ENCODE measurements around the gene MAD1L1. TPM values are rescaled to one million over a fixed set of nuclear protein-coding genes. Genes with fewer than 3 reads are reported as not detected.

MAD1L1 gene
- total RNA-seq, 1 experiment from 2014 or later: 38.5 TPM

- Histone ChIP-seq H3K79me2 (ENCODE audit: insufficient read depth, low read length) (no peaks in the 10 kb centered on the region), H3K4me1 (ENCODE audit: control insufficient read depth in 1 of 2, insufficient read depth in 2 of 2, low read length in 2 of 2) (no peaks in the 10 kb centered on the region), H3K9ac (ENCODE audit: low read length) (no peak overlapping the region), H4K20me1 (ENCODE audit: insufficient read depth) (no peaks in the 10 kb centered on the region), H3K27me3 (ENCODE audit: insufficient read depth, low read length) (no peaks in the 10 kb centered on the region), H2AFZ (ENCODE audit: low read depth, low read length, poor library complexity, severe bottlenecking) (no peak overlapping the region), H3K9me2 (ENCODE audit: insufficient read depth) (no peaks in the 10 kb centered on the region), H3K4me2 (ENCODE audit: low read length) (no peak overlapping the region), H3K27ac (ENCODE audit: low read depth, low read length) (no peak overlapping the region), H3K9me3 (ENCODE audit: control insufficient read depth in 1 of 2, insufficient read depth in 1 of 2, low read depth in 1 of 2, low read length in 2 of 2) (no peaks in the 10 kb centered on the region), H3K4me3 (replicated peaks in 1 of 2; ENCODE audit: low read depth in 1 of 2, low read length in 2 of 2) (no peak overlapping the region), H3K36me3 (ENCODE audit: control insufficient read depth in 1 of 2, insufficient read depth in 2 of 2, low read length in 2 of 2) (no peaks in the 10 kb centered on the region)
- DNase-seq (ENCODE audit: low read depth, low spot score) (no peak), ATAC-seq (no peak)
- POLR2A ChIA-PET: no interaction called here
- BruUV-seq (replicated peaks): no TSS peak
- TF ChIP-seq ELF1 (IDR thresholded peaks at IDR 0.05; ENCODE audit: borderline replicate concordance, low read depth) (no peak), EGR1 (IDR thresholded peaks at IDR 0.05; ENCODE audit: low read depth) (no peak), POLR2AphosphoS5 (IDR thresholded peaks at IDR 0.05; ENCODE audit: low read depth, low read length) (no peak)
- intact Hi-C loops (cut with micrococcal nuclease): no loop called here
- RAD21 ChIA-PET (ENCODE audit: low non-redundant PET in 1 of 2, low total read pairs in 2 of 2, uncharacterized antibody in 2 of 2, unreplicated experiment in 2 of 2): no interaction called here
- CTCF ChIA-PET: no interaction called here
Observed at GRCh38 chr7:2038931-2039728, 193.6 kb downstream of the MAD1L1 start.

- no peak overlapping the region for H3K9ac ChIP-seq (ENCODE audit: low read length)
- H3K4me3 ChIP-seq (replicated peaks in 1 of 2; ENCODE audit: low read depth in 1 of 2, low read length in 2 of 2): no peak overlapping the region
- intact Hi-C loops (cut with micrococcal nuclease): no loop called here
- H3K27ac ChIP-seq (ENCODE audit: low read depth, low read length): no peak overlapping the region
- ChIA-PET POLR2A (no interaction called here), CTCF (no interaction called here), RAD21 (ENCODE audit: low non-redundant PET in 1 of 2, low total read pairs in 2 of 2, uncharacterized antibody in 2 of 2, unreplicated experiment in 2 of 2) (no interaction called here)
- H4K20me1 ChIP-seq (ENCODE audit: insufficient read depth): no peaks in the 10 kb centered on the region
- ATAC-seq (no peak), DNase-seq (ENCODE audit: low read depth, low spot score) (no peak)
- H2AFZ ChIP-seq (ENCODE audit: low read depth, low read length, poor library complexity, severe bottlenecking): no peak overlapping the region
- H3K4me2 ChIP-seq (ENCODE audit: low read length): no peak overlapping the region
- no TSS peak for BruUV-seq (replicated peaks)
- no peaks in the 10 kb centered on the region for H3K79me2 ChIP-seq (ENCODE audit: insufficient read depth, low read length)
- no peaks in the 10 kb centered on the region for H3K4me1 ChIP-seq (ENCODE audit: control insufficient read depth in 1 of 2, insufficient read depth in 2 of 2, low read length in 2 of 2)
- no peak for TF ChIP-seq POLR2A (IDR thresholded peaks at IDR 0.05; ENCODE audit: borderline replicate concordance, extremely low read depth, insufficient read depth, insufficient read length)
- TF ChIP-seq ZNF274 (IDR thresholded peaks at IDR 0.05; ENCODE audit: low read depth, low read length): no peak
- no peak for TF ChIP-seq JUND (IDR thresholded peaks at IDR 0.05)
- TF ChIP-seq MAX (IDR thresholded peaks at IDR 0.05): no peak
- no peak for TF ChIP-seq EGR1 (IDR thresholded peaks at IDR 0.05; ENCODE audit: low read depth)
- no peak for TF ChIP-seq EZH2 (IDR thresholded peaks at IDR 0.05)
- TF ChIP-seq ZFX (IDR thresholded peaks at IDR 0.05): no peak
- no peak for TF ChIP-seq CTCF (IDR thresholded peaks at IDR 0.05 in 2 of 3, conservative IDR thresholded peaks at IDR 0.05 in 1 of 3; ENCODE audit: borderline replicate concordance in 1 of 3, insufficient read depth in 1 of 3, low read depth in 2 of 3, low read length in 2 of 3)
- TF ChIP-seq SP1 (IDR thresholded peaks at IDR 0.05; ENCODE audit: low read depth): no peak
- TF ChIP-seq FOSL1 (IDR thresholded peaks at IDR 0.05; ENCODE audit: low read depth): no peak
- TF ChIP-seq CEBPB (IDR thresholded peaks at IDR 0.05; ENCODE audit: low read depth): no peak
- TF ChIP-seq EZH2phosphoT487 (IDR thresholded peaks at IDR 0.05; ENCODE audit: borderline replicate concordance): no peak
- TF ChIP-seq REST (IDR thresholded peaks at IDR 0.05; ENCODE audit: low read depth): no peak
- H3K9me3 ChIP-seq (ENCODE audit: control insufficient read depth in 1 of 2, insufficient read depth in 1 of 2, low read depth in 1 of 2, low read length in 2 of 2): no peaks in the 10 kb centered on the region
- H3K9me2 ChIP-seq (ENCODE audit: insufficient read depth): no peaks in the 10 kb centered on the region
- no peaks in the 10 kb centered on the region for H3K27me3 ChIP-seq (ENCODE audit: insufficient read depth, low read length)
- H3K36me3 ChIP-seq (ENCODE audit: control insufficient read depth in 1 of 2, insufficient read depth in 2 of 2, low read length in 2 of 2): no peaks in the 10 kb centered on the region
Observed at GRCh38 chr7:2037808-2038522, 194.8 kb downstream of the MAD1L1 start.
